Stimulated activated CD4-positive, alpha-beta T cell treated with anti-CD3 and anti-CD28 coated beads, Interleukin-2, amount 100 ng/mL, for 24 hours (primary cell): ENCODE results near the gene BICC1.

ENCODE experiments used
- DNase-seq, 2 donors: peaks; one replicate each; pipeline ENCODE4 v3.0.0-alpha.2; 2020

BICC1 gene

GRCh38 chr10:58515291-58515941 lies 2.7 kb downstream of the BICC1 start:
- DNase-seq, result no peak

- DNase-seq, result no peak
Measured at GRCh38 chr10:58516119-58516518, 3.4 kb downstream of the BICC1 start.

GRCh38 chr10:58516671-58517070 lies 4.0 kb downstream of the BICC1 start:
- DNase-seq, result no peak

GRCh38 chr10:58517081-58517480 lies 4.4 kb downstream of the BICC1 start:
- DNase-seq, result no peak

- DNase-seq, result no peak
Measured at GRCh38 chr10:58517491-58518355, 5.1 kb downstream of the BICC1 start.

- no peak for DNase-seq
Measured at GRCh38 chr10:58518775-58519174, 6.1 kb downstream of the BICC1 start.

- DNase-seq, result no peak
Measured at GRCh38 chr10:58529077-58529728, 16.5 kb downstream of the BICC1 start.

- DNase-seq, result peak; percentile 49 to 52
Measured at GRCh38 chr10:58531084-58531695, 18.5 kb downstream of the BICC1 start.

- DNase-seq, result no peak
Measured at GRCh38 chr10:58535311-58535710, 22.6 kb downstream of the BICC1 start.

GRCh38 chr10:58543141-58543540 lies 30.5 kb downstream of the BICC1 start:
- DNase-seq, result no peak

- no peak for DNase-seq
Measured at GRCh38 chr10:58544135-58544534, 31.5 kb downstream of the BICC1 start.

GRCh38 chr10:58545427-58545826 lies 32.8 kb downstream of the BICC1 start:
- DNase-seq, result no peak

- DNase-seq, result no peak
Measured at GRCh38 chr10:58546137-58546536, 33.5 kb downstream of the BICC1 start.

GRCh38 chr10:58546722-58547445 lies 34.2 kb downstream of the BICC1 start:
- no peak for DNase-seq

- no peak for DNase-seq
Measured at GRCh38 chr10:58547963-58548362, 35.3 kb downstream of the BICC1 start.

GRCh38 chr10:58554316-58554715 lies 41.6 kb downstream of the BICC1 start:
- no peak for DNase-seq

GRCh38 chr10:58555170-58555929 lies 42.7 kb downstream of the BICC1 start:
- DNase-seq, result no peak

- DNase-seq, result no peak
Measured at GRCh38 chr10:58555930-58556311, 43.2 kb downstream of the BICC1 start.

- DNase-seq, result no peak
Measured at GRCh38 chr10:58556516-58557165, 44.0 kb downstream of the BICC1 start.

GRCh38 chr10:58557714-58558113 lies 45.0 kb downstream of the BICC1 start:
- no peak for DNase-seq

- DNase-seq, result no peak
Measured at GRCh38 chr10:58560068-58560467, 47.4 kb downstream of the BICC1 start.
